Measurements from ENCODE around the gene MUC6.

GRCh38 chr11:986270-986951 lies 50.1 kb downstream of the MUC6 start:
- TF ChIP-seq CTCF (IDR thresholded peaks at IDR 0.05): no peak
- TF ChIP-seq REST (IDR thresholded peaks at IDR 0.05; ENCODE audit: insufficient read depth in 1 of 2, low read depth in 2 of 2, low read length in 1 of 2): no peak
- no peak for TF ChIP-seq POLR2AphosphoS5 (IDR thresholded peaks at IDR 0.05; ENCODE audit: low read depth, low read length)
